GM18867 (cell line): ENCODE data around the gene BMS1.
"Not testable (repeated sequence)": the region's sequence is repeated elsewhere in the genome, so short reads cannot be mapped to it uniquely, and the experiment has no call there.

Experiments
- ATAC-seq: cut with Tn5 transposase; IDR thresholded peaks from one replicate; pipeline ENCODE4 v1.9.1; 2021; ENCODE audit warnings: mild to moderate bottlenecking, moderate library complexity; ENCODE audit not compliant: unreplicated experiment

Gene BMS1

DNA sequence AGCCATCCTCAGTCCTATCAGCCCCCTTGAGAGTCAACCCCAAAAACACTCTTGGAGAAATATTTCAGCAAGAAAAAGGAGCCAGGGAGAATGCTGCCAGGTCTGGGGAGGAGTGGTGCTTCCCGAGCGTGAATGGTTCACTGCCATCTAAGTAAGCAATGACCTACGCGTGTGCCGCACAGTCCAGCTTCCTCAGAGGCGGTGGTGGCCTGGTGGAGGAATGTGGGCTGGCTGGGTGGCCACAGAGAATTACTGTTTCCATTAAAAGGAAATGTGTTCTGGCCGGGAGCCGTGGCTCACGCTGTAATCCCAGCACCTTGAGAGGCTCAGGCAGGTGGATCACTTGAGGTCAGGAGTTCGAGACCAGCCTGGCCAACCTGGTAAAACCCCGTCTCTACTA is 77.4 kb downstream of the BMS1 start:
- ATAC-seq, result not testable (repeated sequence)

DNA sequence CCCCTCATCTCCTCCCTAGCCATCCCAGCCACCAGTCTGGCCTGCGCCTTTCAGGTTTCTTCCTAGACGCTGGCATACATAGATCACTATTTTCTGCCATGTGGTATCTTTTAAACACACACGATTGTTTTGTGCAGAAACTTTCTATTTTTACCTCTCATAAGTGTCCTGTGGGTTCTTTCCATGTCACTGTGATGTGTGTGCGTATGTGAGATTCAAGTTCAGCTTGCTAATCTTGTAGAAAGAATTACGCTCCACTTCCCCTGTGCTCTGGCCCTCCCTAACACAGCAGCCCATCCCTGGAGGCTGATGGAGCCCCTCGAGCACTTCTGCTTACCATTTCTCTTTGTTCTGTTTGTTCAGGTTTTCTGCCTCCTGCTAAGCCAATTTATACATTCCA is 80.2 kb downstream of the BMS1 start:
- not testable (repeated sequence) for ATAC-seq

DNA sequence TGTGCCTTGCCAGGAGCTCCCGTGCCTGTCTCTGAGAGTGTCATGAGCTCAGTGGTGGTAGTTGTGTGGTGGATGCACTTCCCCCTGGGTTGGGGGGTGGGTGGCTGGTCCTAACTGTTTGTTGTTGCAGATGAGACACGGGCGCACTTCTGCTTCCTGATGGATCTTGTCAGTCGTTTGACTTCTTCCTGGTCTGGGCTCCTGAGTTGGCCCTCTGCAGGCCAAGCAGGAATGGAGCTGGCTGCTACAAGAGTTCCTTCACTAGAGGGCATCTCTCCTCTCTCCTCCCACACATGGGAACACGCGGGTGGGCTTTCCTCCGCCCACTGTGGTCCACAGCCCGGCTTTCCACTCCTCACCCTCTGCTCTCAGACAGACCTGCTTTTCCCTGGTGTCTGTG is 82.0 kb downstream of the BMS1 start:
- ATAC-seq, result no peak

DNA sequence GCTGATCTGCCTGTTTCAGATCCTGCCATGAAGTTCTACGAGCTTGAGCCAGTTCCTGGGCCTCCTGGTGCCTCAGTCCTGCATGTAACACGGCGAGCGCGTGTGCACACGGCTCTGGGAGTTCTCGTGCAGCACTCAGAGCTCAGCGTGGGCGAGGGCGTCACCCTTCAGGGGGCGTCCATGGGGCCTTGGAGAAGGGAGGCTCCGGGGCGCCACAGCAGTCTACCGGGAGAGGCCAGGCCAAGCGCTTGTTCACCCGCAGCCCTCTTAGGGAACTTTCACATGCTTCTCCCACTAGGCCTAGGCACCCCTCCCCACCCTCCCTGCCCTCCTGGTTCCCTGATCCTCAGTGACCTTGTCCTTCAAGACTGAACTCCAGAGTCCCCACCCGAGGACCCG is 83.1 kb downstream of the BMS1 start:
- no peak for ATAC-seq

DNA sequence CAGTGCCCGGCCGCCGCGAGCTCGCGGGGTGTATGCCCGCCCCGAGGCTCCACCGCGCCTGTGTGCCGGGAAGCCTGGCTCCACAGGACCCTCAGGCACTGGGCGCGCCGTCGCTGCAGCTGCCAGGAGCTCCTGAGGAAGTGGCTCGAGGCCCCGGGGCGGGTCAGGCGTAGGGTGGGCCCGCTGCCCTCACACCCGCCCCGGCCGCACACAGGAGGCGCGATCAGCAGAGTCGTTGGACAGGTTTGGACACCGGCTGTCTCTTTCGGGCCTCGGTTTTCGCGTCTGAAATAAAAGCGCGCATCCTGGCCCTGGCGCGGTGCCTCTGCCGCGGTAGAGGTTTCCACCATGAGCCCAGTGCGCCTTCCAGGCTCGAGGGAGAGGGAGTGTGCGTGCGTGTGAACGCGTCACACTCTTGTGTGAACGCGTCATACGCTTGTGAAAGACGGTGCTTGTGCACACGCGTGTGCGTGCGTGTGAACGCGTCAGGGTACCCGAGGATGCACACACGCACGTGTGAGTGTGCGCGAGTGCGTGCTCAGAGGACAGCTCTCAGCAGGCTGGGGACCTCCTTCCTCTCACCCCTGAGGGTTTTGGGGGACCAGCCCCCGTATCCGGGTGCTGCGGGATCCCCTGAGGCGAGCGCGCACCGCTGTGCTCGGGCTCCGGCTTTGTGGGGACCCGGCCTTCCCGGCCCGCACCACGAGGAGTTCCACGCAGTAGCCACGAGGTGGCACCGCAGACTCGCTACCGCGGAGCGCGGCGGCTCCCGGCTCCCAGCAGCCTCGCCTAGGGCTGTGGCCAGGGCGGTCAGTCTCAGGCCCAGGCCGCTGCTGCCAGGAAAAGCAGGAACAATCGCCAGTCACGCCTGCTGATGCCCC is 83.8 kb downstream of the BMS1 start:
- ATAC-seq, result peak; percentile 94

DNA sequence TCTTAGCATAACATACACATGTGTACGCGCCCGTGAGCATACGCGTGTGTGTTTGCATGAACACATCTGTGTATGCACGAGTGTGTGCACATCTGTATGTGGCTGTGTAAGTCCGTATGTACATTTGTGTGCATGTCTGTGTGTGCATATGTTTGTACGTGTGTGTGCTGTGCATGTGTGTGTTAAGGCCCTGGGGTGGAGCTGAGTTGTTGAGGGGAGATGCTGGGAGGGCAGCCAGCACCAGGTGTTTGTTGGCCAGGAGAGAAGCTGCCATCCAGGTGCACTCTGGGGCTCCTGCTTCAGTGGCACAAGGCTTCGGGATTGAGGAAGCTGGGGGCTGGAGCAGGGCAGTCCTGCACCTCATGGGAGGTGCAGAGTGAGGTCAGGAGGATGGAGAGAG is 85.0 kb downstream of the BMS1 start:
- no peak for ATAC-seq

DNA sequence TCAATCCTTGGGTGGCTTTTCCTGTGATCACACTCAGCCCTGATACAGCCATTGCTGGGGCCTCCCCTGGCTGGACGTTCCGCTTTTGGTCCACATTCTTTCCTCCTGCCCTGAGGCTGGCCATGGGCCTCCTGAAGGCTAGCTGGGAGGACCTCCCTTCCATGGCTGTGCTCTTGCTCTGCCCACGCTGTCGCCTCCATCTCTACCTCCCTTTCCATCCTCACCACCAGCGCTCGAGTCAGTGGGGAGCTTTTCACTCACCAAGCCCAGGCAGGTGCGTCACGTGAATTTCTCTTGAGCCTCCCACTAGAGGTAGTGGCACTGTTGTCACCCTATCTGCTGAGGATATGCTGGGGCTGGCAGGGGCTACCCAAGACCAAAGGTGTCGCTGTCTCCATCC is 85.9 kb downstream of the BMS1 start:
- ATAC-seq, result no peak

DNA sequence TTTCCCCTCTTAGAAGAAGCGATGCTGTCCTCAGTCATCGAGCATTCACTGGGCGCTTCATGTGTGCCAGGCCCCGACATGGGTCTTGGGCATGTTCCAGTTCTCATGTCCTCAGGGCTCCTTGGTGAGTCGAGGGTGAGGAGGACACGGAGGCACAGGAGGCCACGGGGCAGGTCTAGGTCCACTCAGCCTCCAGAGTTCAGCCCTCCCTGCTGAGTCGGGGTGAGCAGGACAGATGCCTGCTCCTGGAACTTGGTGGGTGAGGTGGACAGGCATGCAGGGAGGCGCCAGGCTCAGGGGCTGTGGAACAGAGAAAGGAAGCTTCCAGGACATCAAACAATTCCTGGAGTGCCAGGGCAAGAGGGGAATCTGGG is 87.4 kb downstream of the BMS1 start:
- no peak for ATAC-seq

DNA sequence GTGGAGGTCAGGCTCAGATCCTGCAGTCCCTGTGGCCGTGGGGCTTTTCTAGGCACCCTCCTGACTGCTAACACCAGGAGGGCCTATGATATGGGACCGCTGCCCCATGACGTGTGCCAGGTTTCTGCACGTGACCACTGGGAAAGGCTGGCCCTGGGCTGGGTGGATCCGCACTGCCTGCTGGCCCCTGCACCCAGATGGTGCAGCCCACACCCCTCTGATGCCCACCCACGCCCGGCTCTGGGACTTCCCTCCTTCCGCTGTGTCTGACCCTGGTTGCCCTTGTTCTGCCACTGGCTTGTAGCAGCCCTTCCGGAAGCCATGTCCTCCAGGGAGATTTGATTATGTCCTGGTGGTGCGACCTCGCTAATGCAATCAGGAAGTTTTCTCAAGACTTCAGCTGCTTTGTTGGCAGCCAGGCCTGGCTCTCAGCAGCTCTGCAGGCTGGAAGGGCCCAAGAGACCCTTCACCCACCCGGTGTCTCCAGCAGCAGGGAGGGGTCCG is 88.6 kb downstream of the BMS1 start:
- not testable (repeated sequence) for ATAC-seq

DNA sequence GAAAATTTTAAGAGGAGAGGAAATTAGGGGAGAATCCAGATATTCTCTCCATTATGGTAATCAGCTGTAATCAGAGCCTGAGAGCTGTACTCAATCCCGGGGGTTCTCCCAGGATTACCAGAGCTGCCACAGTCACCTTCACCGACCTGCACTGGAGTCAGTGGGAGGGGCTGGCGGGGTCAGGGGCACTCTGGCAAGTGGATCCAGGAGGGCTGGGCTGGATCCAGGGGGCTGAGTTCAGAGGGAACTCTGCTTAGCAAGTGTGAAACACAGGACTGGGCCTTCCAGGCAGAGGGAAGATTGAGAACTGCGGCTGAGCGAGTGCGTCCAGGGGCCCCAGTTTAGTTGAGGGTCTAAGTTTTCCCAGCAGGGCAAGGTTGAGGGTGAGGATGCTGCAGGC is 89.2 kb downstream of the BMS1 start:
- ATAC-seq, result no peak

DNA sequence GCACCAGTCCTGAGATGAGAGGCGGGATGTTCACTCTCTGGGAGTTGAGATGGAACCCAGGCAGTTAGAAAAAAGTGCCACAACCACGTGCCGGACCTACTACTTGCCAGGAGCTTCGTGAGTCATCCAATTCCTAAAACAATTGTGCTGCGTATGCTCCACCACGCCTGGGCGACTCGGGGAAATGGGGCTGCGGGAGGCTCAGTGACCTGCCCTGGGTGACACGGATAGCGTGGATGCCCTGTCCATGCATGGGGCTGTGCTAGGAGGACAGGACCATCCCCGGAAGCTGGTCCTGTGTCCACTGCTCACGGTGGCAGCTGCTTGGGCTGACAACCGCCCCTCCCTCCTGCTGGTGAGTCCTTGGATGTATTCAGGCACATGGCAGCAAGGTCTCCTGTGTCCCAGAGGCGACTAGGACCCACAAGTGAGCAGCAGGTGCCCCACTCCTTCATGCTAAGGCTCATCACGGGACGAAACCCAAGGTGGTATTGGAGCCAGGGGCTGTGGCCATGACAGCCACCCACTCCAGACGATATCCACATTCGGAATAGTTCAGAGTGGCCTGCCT is 90.4 kb downstream of the BMS1 start:
- ATAC-seq, result no peak

DNA sequence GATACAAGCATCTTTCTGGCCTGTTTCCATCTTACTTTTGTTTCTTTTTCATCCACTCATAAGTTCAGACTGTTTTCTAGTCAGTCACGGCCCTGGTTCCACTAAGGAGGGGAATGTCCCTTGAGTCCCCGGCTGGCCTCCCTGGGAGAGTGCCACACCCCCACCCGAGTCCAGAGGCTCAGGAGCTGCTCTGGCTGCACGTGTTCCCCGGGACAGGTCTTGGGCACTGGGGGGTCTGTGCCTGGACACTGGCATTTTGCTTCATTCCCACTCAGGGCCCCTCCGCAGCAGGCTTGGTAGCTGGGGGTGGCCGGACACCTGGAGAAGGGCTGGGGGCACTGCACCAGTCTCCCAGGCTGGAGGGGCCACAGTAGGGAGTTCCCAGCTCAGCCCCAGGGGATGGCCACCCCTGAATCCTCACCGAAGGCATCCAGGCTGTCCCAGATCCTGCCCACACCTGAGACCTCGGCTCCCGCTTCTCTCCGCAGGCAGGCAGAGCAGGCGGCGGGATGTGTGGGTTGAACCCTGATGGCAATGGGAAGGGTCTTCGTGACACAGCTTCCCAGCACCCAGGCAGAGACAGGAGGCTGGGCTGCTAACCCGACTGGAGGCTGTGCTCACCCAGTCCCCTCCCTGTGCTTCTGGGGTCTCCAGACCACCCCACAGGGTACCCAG is 92.3 kb downstream of the BMS1 start:
- no peak for ATAC-seq

DNA sequence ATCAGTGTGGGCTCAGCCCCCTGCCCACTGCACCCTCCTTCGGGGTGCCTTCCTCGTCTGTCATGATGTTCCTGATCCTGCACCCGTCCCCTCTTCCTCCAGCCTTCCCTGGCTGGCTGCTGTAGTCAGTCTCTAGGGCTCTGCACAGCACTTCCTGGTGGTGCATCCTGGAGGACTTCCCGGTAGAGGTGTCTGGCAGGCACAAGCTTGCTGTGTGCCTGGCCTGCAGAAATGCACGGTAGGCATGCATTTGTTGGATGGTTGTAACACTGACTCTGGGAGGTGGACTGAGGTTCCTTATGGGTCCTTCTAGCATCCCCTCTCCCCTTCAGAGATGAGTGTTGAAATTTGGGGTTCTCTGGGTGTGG is 92.8 kb downstream of the BMS1 start:
- ATAC-seq, result no peak

DNA sequence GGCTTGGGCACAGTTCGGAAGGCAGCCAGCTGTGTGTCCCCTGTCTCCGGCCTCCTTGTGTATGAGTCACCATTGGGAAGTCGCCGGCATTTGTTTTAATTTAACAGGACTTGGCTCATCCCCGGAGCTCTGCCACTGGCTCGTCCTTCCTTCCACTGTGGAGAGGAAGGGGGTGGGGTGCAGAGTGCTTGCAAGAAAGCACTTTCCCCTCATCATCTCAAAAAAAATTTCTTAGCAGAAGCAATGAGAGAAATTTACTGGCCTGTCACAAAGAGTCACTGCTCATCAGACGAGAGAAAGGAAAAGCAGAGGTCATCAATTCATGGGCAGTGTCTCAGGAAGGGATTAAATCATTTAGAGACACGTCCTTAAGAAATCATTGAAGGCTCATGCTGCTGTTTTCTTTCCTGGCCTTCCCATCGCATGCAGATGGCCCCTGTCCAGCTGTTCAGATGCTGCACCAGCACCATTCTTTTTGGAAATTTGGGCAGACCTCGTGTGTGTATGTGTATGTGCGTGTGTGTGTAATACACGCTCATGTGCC is 93.3 kb downstream of the BMS1 start:
- no peak for ATAC-seq

DNA sequence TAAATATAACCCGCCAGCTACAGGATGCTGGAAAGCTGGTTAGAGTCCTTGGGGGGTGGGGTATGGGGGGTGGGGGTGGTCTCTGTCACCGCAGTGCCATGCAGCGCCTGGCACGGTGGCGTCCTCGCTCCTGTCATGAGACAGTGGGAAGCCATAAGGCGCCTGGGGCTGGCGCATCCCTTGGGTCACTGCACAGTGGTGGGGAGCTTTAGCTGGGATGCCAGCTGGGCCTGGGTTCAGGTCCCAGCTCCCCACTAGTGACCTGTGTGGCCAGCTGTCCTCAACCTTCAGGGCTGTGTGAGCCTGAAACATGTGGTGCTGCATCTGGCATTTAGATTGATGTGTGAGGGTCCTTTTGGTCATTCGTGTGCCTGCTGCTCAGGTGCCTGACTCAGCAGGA is 93.9 kb downstream of the BMS1 start:
- ATAC-seq, result no peak

DNA sequence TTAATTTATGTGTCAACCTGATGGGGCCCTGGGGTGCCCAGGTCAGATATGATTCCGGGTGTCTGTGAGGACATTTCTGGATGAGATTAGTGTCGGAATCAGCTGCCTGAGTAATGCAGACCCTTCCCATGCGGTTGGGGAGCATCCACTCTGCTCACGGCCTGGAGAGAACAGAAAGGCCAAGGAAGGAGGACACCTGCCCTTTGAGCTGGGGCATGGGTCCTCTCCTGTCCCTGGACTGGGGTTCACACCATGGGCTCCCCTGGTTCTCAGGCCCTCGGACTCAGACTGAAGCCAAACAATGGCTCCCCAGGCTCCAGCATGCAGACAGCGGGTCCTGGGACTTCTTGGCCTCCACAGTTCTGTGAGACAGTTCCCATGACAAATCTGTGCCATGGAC is 94.3 kb downstream of the BMS1 start:
- ATAC-seq, result no peak

DNA sequence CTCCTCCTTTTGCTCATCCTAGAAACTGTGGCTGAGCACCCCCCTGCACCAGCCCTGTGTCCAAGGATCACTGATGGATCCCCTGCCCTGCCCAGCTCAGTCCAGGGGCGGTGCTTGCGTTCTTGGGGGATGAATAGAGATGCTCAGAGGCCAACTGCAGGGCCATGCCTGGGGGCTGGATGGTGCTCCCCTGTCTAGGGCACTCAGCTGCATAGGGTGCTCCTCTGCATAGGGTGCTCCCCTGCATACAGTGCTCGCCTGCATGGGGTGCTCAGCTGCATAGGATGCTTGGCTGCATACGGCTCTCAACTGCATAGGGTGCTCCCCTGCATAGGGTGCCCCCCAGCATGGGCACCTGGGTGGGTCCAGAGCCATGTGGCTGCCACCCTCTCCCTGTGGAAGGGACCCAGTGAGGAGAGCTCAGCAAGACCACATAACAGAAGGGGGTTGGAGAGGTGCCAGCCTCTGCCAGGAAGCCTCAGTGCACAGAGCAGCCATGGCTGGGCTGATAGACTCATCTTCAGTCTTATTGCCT is 95.0 kb downstream of the BMS1 start:
- ATAC-seq, result no peak

DNA sequence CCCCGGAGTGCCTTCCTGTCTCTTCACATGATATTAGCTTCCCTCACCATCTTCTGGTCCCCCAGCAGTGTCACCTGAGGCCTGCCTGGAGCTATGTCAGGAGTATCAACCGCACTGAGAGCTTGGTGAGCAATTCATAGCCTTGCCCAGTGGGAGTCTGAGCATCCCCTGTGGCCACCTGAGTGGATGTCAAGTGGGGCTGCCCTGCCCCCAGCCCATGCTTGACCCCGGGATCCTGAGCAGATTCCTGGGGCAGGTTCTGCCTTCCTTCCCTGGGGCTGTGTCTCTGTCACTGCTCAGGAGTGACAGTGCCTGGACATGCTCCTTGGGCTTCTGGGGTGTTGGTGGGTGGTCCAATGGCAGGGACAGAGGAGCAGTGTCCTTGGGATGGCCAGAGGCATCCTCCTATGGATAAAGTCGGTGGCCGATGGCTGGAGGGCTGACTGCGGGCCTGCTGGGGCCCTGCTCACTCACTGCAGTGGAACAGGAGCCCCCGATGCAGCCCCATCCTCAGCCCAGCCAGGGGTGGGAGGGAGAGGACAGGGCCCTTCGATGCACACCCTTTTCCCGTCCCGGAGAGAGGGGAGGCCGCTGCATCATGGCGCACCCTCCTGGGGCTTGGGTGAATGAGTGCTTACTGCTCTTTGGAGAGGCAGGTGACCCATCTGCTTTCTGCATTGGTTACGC is 95.7 kb downstream of the BMS1 start:
- no peak for ATAC-seq

DNA sequence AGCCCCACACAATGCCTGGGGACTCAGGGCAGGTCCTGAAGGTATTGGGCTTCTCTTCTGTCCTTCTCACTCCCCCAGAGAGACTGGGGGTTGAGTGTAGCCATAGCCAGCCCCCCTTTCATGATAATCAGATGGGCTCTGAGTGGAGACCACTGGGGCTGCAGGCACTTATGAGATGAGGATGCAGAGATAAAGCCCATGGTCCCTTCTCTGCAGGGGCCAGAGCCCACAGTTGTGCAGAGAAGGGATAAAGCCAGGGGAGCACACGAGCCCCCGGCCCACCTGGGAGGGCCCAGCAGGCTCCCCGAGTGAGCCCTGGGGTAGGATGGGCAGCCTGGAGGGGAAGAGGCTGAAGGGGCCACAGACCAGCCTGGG is 96.2 kb downstream of the BMS1 start:
- no peak for ATAC-seq

DNA sequence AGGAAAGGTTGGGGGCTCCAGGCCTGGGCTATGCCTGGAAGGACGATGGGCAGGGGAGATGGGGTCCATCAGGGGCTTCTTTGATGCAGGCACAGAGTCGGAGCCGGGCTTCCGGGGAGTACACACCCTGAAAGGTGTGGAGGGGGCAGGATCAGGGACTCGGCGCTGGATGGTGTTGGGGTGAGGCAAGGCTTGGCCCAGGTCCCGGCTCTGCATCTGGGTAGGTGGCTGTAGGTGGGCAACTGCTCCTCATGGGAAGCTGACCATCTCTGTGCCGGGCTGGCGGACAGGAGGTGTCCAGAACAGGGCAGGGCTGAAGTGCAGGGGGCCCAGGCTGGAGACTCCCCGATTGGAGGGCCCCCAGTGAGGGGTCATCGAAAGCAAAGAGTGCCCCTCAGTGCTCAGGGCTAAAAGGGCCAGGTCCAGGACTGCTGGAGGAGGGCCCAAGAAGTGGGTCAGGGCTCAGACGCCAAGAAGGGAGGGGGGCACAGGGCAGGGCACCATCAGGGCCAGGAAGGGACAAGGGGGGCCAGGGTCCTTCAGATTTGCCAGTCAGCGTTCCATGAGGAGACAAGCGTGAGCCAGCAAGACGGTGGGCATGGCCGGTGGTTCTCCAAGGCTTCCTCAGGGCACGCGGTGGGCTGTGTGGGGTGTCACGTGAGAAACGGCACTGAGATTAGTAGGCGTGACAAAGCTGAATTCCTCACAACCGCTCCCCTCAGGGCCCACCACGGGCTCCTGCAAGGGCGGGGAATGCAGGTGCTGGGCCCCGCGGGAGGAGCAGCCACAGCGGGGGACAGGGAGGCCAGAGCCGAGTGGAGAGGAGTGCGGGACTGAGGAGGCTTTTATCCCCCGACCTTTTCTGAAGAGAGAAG is 97.0 kb downstream of the BMS1 start:
- ATAC-seq, result no peak
